ENCODE data around the gene OOSP4B. TPM values are rescaled to one million over a fixed set of nuclear protein-coding genes. Genes with fewer than 3 reads are reported as not detected.
"Not testable (repeated sequence)": the region's sequence is repeated elsewhere in the genome, so short reads cannot be mapped to it uniquely, and the experiment has no call there.

Gene OOSP4B
- total RNA-seq, 4 donors from 2014 or later: not detected

GRCh38 chr11:60069450-60069849 is 52.5 kb downstream of the OOSP4B start:
- Histone ChIP-seq H3K36me3 (no peaks in the 10 kb centered on the region), H3K9me3 (peaks cover 0 to 4% (median 0%) of the 10 kb centered on the region in 4 donors), H3K4me3 (no peak overlapping the region), H3K4me1 (no peaks in the 10 kb centered on the region), H3K27ac (no peak overlapping the region), H3K27me3 (no peaks in the 10 kb centered on the region)
- TF ChIP-seq EP300 (IDR thresholded peaks at IDR 0.05): no peak
- 75 to 79% methylated on average over 2 of the region's 2 CpGs for WGBS, 2 donors
- DNase-seq (ENCODE audit: low spot score in 2 of 2): no peak

- not testable (repeated sequence) for H3K36me3 ChIP-seq; H3K27me3 ChIP-seq; H3K4me3 ChIP-seq; H3K27ac ChIP-seq; H3K4me1 ChIP-seq; H3K9me3 ChIP-seq; DNase-seq (ENCODE audit: low spot score in 2 of 2)
- 85 to 87% methylated on average over 6 of the region's 6 CpGs for WGBS, 2 donors
Observed at GRCh38 chr11:60071644-60072043, 54.7 kb downstream of the OOSP4B start.

GRCh38 chr11:60077216-60077817 is 60.3 kb downstream of the OOSP4B start:
- H3K27ac ChIP-seq: no peak overlapping the region
- no peak for DNase-seq (ENCODE audit: low spot score in 2 of 2)
- H3K36me3 ChIP-seq: no peaks in the 10 kb centered on the region
- TF ChIP-seq POLR2A (IDR thresholded peaks at IDR 0.05) (no peak), EP300 (IDR thresholded peaks at IDR 0.05) (no peak), CTCF (IDR thresholded peaks at IDR 0.05) (no peak)
- H3K9me3 ChIP-seq: peaks cover 0 to 11% (median 0%) of the 10 kb centered on the region in 4 donors
- no peaks in the 10 kb centered on the region for H3K27me3 ChIP-seq
- H3K4me1 ChIP-seq: no peaks in the 10 kb centered on the region
- no peak overlapping the region for H3K4me3 ChIP-seq
- 77 to 82% methylated on average over 15 of the region's 15 CpGs for WGBS, 2 donors

- Histone ChIP-seq H3K4me3 (no peak overlapping the region), H3K9me3 (peaks cover 0 to 11% (median 0%) of the 10 kb centered on the region in 4 donors), H3K36me3 (no peaks in the 10 kb centered on the region), H3K27me3 (no peaks in the 10 kb centered on the region), H3K4me1 (no peaks in the 10 kb centered on the region), H3K27ac (no peak overlapping the region)
- WGBS, 2 donors: 78 to 86% methylated on average over 1 of the region's 1 CpG
- TF ChIP-seq CTCF (IDR thresholded peaks at IDR 0.05) (no peak), POLR2A (IDR thresholded peaks at IDR 0.05) (no peak), EP300 (IDR thresholded peaks at IDR 0.05) (no peak)
- no peak for DNase-seq (ENCODE audit: low spot score in 2 of 2)
Observed at GRCh38 chr11:60077981-60078380, 61.0 kb downstream of the OOSP4B start.

DNA sequence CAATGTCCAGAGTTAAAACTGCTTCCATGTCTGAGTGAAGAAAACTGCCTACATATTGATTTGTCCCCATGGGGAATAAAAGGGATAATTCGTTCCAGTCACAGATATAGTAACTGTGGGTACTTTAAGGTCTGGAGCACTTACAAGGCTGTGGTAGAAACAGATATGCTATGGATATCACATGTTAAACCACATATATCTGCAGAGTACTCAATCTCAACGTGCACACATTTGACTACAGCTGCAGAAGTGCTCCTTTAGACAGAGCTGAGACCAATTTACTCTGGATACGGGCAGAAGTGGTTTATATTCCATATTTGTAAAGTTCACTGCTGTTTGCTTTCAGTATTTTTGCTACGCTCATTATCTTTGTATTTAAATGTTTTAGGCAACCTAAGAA is 61.8 kb downstream of the OOSP4B start:
- Histone ChIP-seq H3K36me3 (no peaks in the 10 kb centered on the region), H3K27me3 (no peaks in the 10 kb centered on the region), H3K9me3 (peaks cover 0 to 10% (median 0%) of the 10 kb centered on the region in 4 donors), H3K27ac (no peak overlapping the region), H3K4me3 (no peak overlapping the region), H3K4me1 (no peaks in the 10 kb centered on the region)
- no peak for TF ChIP-seq POLR2A (IDR thresholded peaks at IDR 0.05)
- no peak for TF ChIP-seq CTCF (IDR thresholded peaks at IDR 0.05)
- TF ChIP-seq EP300 (IDR thresholded peaks at IDR 0.05): no peak
- DNase-seq (ENCODE audit: low spot score in 2 of 2): no peak
- WGBS, 2 donors: 72 to 79% methylated on average over 4 of the region's 4 CpGs

DNA sequence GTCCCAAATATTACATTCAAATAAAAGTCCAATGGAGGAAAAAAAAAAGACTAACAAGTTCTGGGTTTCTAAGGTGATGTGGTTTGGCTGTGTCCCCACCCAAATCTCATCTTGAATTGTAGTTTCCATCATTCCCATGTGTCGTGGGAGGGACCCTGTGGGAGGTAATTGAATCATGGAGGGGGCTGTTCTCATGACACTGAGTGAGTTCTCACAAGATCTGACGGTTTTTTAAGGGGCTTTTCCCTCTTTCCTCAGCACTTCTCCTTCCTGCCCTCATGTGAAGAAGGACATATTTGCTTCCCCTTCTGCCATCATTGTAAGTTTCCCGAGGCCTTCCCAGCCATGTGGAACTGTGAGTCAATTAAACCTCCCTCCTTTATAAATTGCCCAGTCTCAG is 63.6 kb downstream of the OOSP4B start:
- WGBS, 2 donors: 59 to 62% methylated on average over 3 of the region's 3 CpGs
- Histone ChIP-seq H3K27ac (no peak overlapping the region), H3K4me1 (no peaks in the 10 kb centered on the region), H3K36me3 (no peaks in the 10 kb centered on the region), H3K9me3 (peaks cover 0 to 7% (median 0%) of the 10 kb centered on the region in 4 donors), H3K4me3 (no peak overlapping the region), H3K27me3 (no peaks in the 10 kb centered on the region)
- DNase-seq (ENCODE audit: low spot score in 2 of 2): no peak
- no peak for TF ChIP-seq CTCF (IDR thresholded peaks at IDR 0.05)
- no peak for TF ChIP-seq EP300 (IDR thresholded peaks at IDR 0.05)

Other genes starting within 250 kb of the OOSP4B start
- gene MRPL16, start 206.4 kb upstream of the OOSP4B start, total RNA-seq: 10 to 100 TPM; 30.0 to 41.0 (median 32.9) TPM
- gene CBLIF, start 171.7 kb upstream of the OOSP4B start, total RNA-seq: not detected
- not detected for gene TCN1, start 150.7 kb upstream of the OOSP4B start, total RNA-seq
- not detected for gene OOSP3, start 138.4 kb upstream of the OOSP4B start, total RNA-seq
- not detected for gene OOSP1, start 78.7 kb upstream of the OOSP4B start, total RNA-seq
- gene OOSP4A, start 53.1 kb upstream of the OOSP4B start, total RNA-seq: not detected
- gene OOSP2, start 23.2 kb downstream of the OOSP4B start, total RNA-seq: not detected
- gene MS4A3, start 39.5 kb downstream of the OOSP4B start, total RNA-seq: not detected
- 1 to 10 TPM in 2 of 4 donors, not detected in 2; 1.8 to 1.9 TPM for gene MS4A2, start 71.5 kb downstream of the OOSP4B start, total RNA-seq
- 100 to 1,000 TPM in 1 of 4 donors, 10 to 100 TPM in 3; 53.1 to 103 (median 71.4) TPM for gene MS4A6A, start 165.9 kb downstream of the OOSP4B start, total RNA-seq
- gene MS4A4E, start 226.0 kb downstream of the OOSP4B start, total RNA-seq: 10 to 100 TPM in 3 of 4 donors, 1 to 10 TPM in 1; 4.8 to 15.9 (median 13.2) TPM